Activated CD8-positive, alpha-beta T cell treated with anti-CD3 and anti-CD28 coated beads for 36 hours (primary cell): ENCODE measurements around the gene NRN1L. TPM values are rescaled to one million over a fixed set of nuclear protein-coding genes. Genes with fewer than 3 reads are reported as not detected.
"Not testable (repeated sequence)": the region's sequence is repeated elsewhere in the genome, so short reads cannot be mapped to it uniquely, and the experiment has no call there.

Experiments
- ATAC-seq: fragments of 200-7000 bp; cut with Tn5 transposase; one replicate; pipeline ENCODE4 v1.10.0; 2021; ENCODE audit warnings: mild to moderate bottlenecking, moderate library complexity
- CTCF ChIA-PET: fragments of 350-600 bp; sonication (Branson Sonifier 250); formaldehyde crosslinking; loops from one replicate; lab custom pipeline; 2021; ENCODE audit warnings: antibody characterized with exemption; lab: Charles Lee
- POLR2A ChIA-PET: fragments of 350-600 bp; sonication (Branson Sonifier 250); formaldehyde crosslinking; loops from one replicate; lab custom pipeline; 2021; ENCODE audit warnings: antibody characterized with exemption; lab: Charles Lee
- DNase-seq: peaks from one replicate; pipeline ENCODE4 v3.0.0-alpha.2; 2020
- H3K27ac Mint-ChIP-seq: one replicate; pipeline ENCODE4 v1.8.0; 2021; ENCODE audit warnings: mild to moderate bottlenecking, mixed read lengths
- H3K27me3 Mint-ChIP-seq: one replicate; pipeline ENCODE4 v1.8.0; 2021; ENCODE audit warnings: mixed read lengths
- H3K36me3 Mint-ChIP-seq: one replicate; pipeline ENCODE4 v1.8.0; 2021; ENCODE audit warnings: low read depth, mixed read lengths
- H3K4me1 Mint-ChIP-seq: one replicate; pipeline ENCODE4 v1.8.0; 2021; ENCODE audit warnings: low read depth, mixed read lengths
- H3K4me3 Mint-ChIP-seq: one replicate; pipeline ENCODE4 v1.8.0; 2021; ENCODE audit warnings: mild to moderate bottlenecking, moderate library complexity, mixed read lengths
- H3K9me3 Mint-ChIP-seq: one replicate; pipeline ENCODE4 v1.8.0; 2021; ENCODE audit warnings: mixed read lengths
- intact Hi-C: fragments of 100-400 bp; cut with micrococcal nuclease; formaldehyde crosslinking; loops from one replicate; pipeline ENCODE4 v1.10.0; 2022
- total RNA-seq, 2 experiments: library from RNA; stranded (reverse); gene quantifications; one replicate each; pipeline ENCODE4 v1.2.3, GENCODE V29; 2021
- TF ChIP-seq, protein P1 (sequence below): fragments of 200-600 bp; IDR thresholded peaks from one replicate; pipeline ENCODE4 v1.8.0; 2022; ENCODE audit warnings: antibody characterized with exemption, mild to moderate bottlenecking

The NRN1L gene
- total RNA-seq, 2 experiments from 2014 or later, result 0.83 TPM; not detected in 1

DNA sequence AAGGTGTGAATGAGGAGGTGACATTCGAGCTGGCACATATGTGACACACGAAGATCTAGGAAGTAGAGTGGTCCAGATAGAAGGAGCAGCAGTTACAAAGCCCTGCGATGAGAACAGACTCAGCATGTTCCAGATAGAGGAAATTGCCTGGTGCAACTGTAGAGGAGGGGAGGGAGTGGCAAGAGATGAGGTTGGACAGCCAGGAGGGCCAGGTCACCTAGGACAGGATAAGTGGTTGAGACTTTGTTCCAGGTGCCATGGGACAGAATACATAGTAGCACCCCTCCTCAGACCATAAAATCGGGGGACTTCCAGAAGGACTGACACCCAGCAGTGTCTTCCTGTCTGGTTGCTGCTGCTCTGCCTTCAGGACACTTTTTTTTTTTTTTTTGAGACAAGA lies 26.2 kb upstream of the NRN1L start:
- ATAC-seq (no peak), DNase-seq (no peak)
- Mint-ChIP-seq H3K4me1 (peaks cover 23% of the 10 kb centered on the region), H3K27me3 (no peaks in the 10 kb centered on the region), H3K36me3 (peaks cover 13% of the 10 kb centered on the region), H3K9me3 (no peaks in the 10 kb centered on the region), H3K27ac (peak overlapping the region; percentile 43), H3K4me3 (no peak overlapping the region)
- ChIA-PET POLR2A (interaction anchor here (1.3 kb wide), 1 partner anchor 11 kb away, joined by 4 read pairs; the partner anchor contains the start of gene CENPT), CTCF (interaction anchor here (0.9 kb wide), 1 partner anchor 42 kb away, joined by 4 read pairs; no protein-coding TSS in a partner anchor)
- intact Hi-C loops, result no loop called here
- TF ChIP-seq, protein P1, sequence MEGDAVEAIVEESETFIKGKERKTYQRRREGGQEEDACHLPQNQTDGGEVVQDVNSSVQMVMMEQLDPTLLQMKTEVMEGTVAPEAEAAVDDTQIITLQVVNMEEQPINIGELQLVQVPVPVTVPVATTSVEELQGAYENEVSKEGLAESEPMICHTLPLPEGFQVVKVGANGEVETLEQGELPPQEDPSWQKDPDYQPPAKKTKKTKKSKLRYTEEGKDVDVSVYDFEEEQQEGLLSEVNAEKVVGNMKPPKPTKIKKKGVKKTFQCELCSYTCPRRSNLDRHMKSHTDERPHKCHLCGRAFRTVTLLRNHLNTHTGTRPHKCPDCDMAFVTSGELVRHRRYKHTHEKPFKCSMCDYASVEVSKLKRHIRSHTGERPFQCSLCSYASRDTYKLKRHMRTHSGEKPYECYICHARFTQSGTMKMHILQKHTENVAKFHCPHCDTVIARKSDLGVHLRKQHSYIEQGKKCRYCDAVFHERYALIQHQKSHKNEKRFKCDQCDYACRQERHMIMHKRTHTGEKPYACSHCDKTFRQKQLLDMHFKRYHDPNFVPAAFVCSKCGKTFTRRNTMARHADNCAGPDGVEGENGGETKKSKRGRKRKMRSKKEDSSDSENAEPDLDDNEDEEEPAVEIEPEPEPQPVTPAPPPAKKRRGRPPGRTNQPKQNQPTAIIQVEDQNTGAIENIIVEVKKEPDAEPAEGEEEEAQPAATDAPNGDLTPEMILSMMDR, result no peak

DNA sequence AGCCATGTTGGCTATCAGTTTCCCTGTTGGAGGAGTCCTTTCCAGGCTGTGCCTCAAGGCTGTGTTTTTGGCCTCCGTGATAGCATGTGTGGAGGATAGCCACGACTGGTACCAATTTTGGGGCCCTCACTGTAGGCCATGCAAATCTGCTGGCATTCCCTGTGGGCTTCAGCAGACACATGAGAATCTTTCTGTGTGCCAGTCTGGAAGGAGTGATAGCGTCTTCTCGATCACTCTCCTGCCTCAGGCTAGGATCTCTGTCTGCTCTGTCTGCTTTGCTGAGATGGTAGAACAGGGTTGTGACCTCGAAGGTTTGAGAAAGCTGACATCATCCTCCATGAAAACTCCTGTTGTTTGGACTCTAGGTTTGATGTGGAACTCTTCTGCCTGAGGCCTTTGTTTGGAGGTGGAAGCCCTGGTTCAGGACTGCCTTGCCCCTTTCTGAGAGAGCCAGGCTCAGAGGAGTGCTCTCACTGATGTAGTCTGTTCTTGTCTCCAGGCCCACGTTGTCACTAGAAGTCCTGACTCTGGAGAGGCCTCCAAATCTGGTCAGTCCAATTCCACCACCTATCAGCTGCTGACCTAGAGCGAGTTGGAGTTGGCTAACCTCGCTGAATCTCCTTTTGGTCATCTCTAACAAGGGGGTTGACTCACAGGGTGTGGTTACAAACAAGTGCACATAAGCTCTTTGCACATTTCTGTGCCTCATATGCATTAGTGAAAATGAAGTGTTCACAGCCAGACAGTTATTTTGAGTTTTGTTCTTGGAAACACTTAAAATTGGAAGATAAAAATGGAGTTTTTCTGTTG lies 23.9 kb upstream of the NRN1L start:
- no peak for ATAC-seq
- POLR2A ChIA-PET, result interaction anchor here (0.9 to 1.1 kb wide), 2 partner anchors 13 to 75 kb away, joined by 3 to 4 read pairs; partner anchors contain the start of gene PSMB10
- H3K9me3 Mint-ChIP-seq, result no peaks in the 10 kb centered on the region
- intact Hi-C loops, result no loop called here
- CTCF ChIA-PET, result interaction anchor here (0.9 to 1.5 kb wide), 4 partner anchors 23 to 339 kb away, joined by 3 to 6 read pairs (median 4); partner anchors contain the start of gene NRN1L
- TF ChIP-seq, protein P1, result no peak
- no peak for DNase-seq
- H3K4me3 Mint-ChIP-seq, result no peak overlapping the region
- peaks cover 15% of the 10 kb centered on the region for H3K36me3 Mint-ChIP-seq
- peaks cover 16% of the 10 kb centered on the region for H3K4me1 Mint-ChIP-seq
- H3K27ac Mint-ChIP-seq, result no peak overlapping the region
- H3K27me3 Mint-ChIP-seq, result no peaks in the 10 kb centered on the region

DNA sequence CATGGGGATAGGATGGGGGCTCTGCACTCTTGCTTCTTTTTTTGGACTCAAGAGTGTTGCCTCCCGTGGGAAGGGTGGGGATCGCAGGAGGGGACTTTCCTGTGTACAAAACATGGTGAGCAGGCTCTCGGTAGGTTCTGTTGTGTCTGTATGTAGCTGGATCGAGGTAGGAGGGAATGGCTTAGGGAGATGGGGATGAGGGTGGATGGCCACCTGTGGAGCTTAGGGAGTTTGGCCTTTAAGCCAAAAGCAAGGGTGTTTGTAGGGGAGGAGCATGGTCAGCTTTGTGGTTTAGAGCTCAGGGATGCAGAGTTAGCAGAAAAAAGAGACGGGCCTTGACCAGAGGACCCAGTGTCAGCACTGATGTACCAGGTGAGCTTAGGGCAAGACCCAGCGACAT lies 22.8 kb upstream of the NRN1L start:
- CTCF ChIA-PET, result interaction anchor here (0.9 to 3.9 kb wide), 4 partner anchors 9 to 46 kb away, joined by 3 to 21 read pairs (median 10); partner anchors contain the start of gene NRN1L
- peak overlapping the region; percentile 41 for H3K27ac Mint-ChIP-seq
- H3K27me3 Mint-ChIP-seq, result no peaks in the 10 kb centered on the region
- TF ChIP-seq, protein P1, result no peak
- DNase-seq, result no peak
- POLR2A ChIA-PET, result interaction anchor here (0.5 to 2.8 kb wide), 6 partner anchors 10 to 167 kb away, joined by 3 to 11 read pairs (median 5); partner anchors contain the start of genes CENPT, EDC4 and NUTF2
- no peaks in the 10 kb centered on the region for H3K9me3 Mint-ChIP-seq
- no peak for ATAC-seq
- intact Hi-C loops, result no loop called here
- peaks cover 19% of the 10 kb centered on the region for H3K36me3 Mint-ChIP-seq
- H3K4me3 Mint-ChIP-seq, result no peak overlapping the region
- H3K4me1 Mint-ChIP-seq, result peaks cover 13% of the 10 kb centered on the region

DNA sequence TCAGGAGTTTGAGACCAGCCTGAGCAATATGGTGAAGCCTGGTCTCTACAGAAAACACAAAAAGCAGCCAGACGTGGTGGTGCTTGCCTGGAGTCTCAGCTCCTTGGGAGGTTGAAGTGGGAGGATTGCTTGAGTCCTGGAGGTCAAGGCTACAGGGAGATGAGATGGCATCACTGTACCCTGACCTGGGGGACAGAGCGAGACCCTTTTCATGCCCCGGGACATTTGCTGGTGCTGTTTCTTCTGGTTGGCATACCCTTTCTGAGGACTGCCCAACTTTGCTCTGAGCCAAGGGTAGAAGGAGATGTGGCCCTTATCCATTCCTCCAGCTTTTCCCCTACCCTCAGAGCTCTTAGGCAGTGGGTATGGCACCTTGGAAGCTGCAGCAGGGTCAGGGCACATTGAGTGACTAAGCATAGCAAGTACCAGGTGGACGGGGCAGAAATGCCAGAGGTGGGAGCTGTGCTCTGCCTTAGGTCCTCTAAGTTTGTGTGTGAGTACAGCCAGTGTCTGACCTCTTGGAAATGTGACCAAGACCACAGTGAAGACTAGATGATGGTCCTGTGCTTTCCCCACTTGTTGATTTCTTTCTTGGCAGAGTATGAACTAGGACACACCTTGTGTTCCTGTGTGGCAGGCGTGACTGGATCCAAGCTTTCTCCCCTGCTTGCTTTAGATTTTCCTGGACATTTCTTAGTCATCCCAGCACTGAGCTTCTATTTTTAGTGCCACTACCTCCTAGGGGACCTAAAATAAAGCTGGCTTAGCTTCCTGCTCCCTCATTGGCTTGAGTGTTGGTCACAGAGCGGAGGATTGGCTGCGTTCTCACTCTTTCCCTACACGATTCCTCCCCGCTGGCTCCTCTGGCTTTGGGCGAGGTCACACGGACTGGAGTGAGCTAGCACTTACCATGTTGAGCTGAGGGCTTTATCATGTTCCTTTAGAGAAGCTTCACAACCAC lies 21.8 kb upstream of the NRN1L start:
- Mint-ChIP-seq H3K4me1 (peaks cover 4% of the 10 kb centered on the region), H3K4me3 (no peak overlapping the region), H3K9me3 (no peaks in the 10 kb centered on the region), H3K36me3 (peaks cover 21% of the 10 kb centered on the region), H3K27ac (no peak overlapping the region), H3K27me3 (no peaks in the 10 kb centered on the region)
- CTCF ChIA-PET, result interaction anchor here (0.7 to 3.9 kb wide), 3 partner anchors 20 to 79 kb away, joined by 3 to 21 read pairs (median 16); partner anchors contain the start of gene NRN1L
- POLR2A ChIA-PET, result interaction anchor here (0.7 to 2.8 kb wide), 8 partner anchors 9 to 72 kb away, joined by 3 to 11 read pairs (median 4); partner anchors contain the start of genes CENPT, EDC4 and NUTF2
- no peak for DNase-seq
- TF ChIP-seq, protein P1, result no peak
- ATAC-seq, result no peak
- intact Hi-C loops, result no loop called here

DNA sequence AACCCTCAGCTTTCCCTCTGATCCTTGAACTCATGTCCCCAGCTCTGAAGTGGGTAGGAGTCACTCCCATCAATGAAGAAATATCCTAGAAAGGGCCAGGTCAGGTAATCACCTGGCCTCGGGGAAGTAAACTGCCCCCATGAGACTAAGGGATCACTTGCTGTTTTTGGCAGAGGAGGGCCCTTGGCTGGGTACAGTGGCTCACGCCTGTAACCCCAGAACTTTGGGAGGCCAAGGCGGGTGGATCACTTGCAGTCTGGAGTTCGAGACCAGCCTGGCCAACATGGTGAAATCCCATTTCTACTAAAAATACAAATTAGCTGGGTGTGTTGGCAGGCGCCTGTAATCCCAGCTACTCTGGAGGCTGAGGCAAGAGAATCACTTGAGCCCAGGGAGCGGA lies 20.6 kb upstream of the NRN1L start:
- H3K4me1 Mint-ChIP-seq, H3K27ac Mint-ChIP-seq, H3K4me3 Mint-ChIP-seq, DNase-seq, H3K27me3 Mint-ChIP-seq, intact Hi-C loops, H3K9me3 Mint-ChIP-seq, ATAC-seq: not testable (repeated sequence)
- peaks cover 18% of the 10 kb centered on the region for H3K36me3 Mint-ChIP-seq
- ChIA-PET POLR2A (interaction anchor here (1.1 to 2.8 kb wide), 2 partner anchors 13 to 16 kb away, joined by 3 to 11 read pairs; partner anchors contain the start of genes CENPT and NUTF2), CTCF (interaction anchor here (2.9 to 3.9 kb wide), 2 partner anchors 19 to 48 kb away, joined by 16 to 21 read pairs; partner anchors contain the start of gene NRN1L)
